K562 (cell line): ENCODE measurements around the gene SS18. TPM values are rescaled to one million over a fixed set of nuclear protein-coding genes. Genes with fewer than 3 reads are reported as not detected.

ENCODE experiments used
- ATAC-seq: fragments of 200-7000 bp; cut with Tn5 transposase; 3 replicates; pipeline ENCODE4 v1.9.1; 2020; ENCODE audit warnings: moderate library complexity
- BruUV-seq: library from RNA; stranded (reverse); fragments of 400-500 nt; replicated peaks from 2 replicates; lab custom pipeline; 2021; lab: Mats Ljungman, UMichigan
- CTCF ChIA-PET: fragments of 300-600 bp; formaldehyde crosslinking; extraction: SDS; loops from one replicate; lab custom pipeline; 2021; ENCODE audit warnings: low intra/inter-chr PET ratio; lab: Yijun Ruan, JAX
- POLR2A ChIA-PET: fragments of 300-600, 350-650 bp; sonication (Branson Sonifier 250); formaldehyde crosslinking; extraction: SDS; loops from one replicate; lab custom pipeline; 2021; ENCODE audit warnings: antibody characterized with exemption, inconsistent platforms; lab: Yijun Ruan, JAX
- DNase-seq, 4 experiments: peaks; one replicate each; pipeline versions ENCODE4 v3.0.0 to v3.0.0-alpha.2; 2011 to 2018; ENCODE audit warnings: low spot score in 3 of 4, mixed read lengths in 3 of 4; ENCODE audit errors: extremely low read depth in 1 of 4
- FAIRE-seq: peaks from 2 replicates; lab custom pipeline; 2011; peaks lifted over from hg19 to GRCh38; lab: Jason Lieb, UNC
- H2AFZ ChIP-seq: 2 replicates; pipeline ENCODE4 v1.6.0; 2011; ENCODE audit warnings: low read depth, low read length, control low read depth, inconsistent platforms
- H3K27ac ChIP-seq: fragments of 200-600 bp; 3 replicates; pipeline ENCODE4 v1.8.0; 2011; ENCODE audit warnings: low read depth, mild to moderate bottlenecking, control low read depth, inconsistent platforms, low read length, moderate library complexity, mixed read lengths; ENCODE audit errors: extremely low read depth
- H3K27me3 ChIP-seq, 2 experiments: fragments of 300-600 bp in 1 of 2; 2 replicates in 1 of 2; 3 replicates in 1 of 2; pipeline versions ENCODE4 v1.6.0 to v1.8.0; 2011; ENCODE audit warnings: inconsistent platforms in 2 of 2, low read length in 2 of 2, mild to moderate bottlenecking in 1 of 2, mixed read lengths in 1 of 2, moderate library complexity in 1 of 2; ENCODE audit not compliant: control insufficient read depth in 2 of 2, insufficient read depth in 2 of 2
- H3K36me3 ChIP-seq: fragments of 300-600 bp; 3 replicates; pipeline ENCODE4 v1.8.0; 2011; ENCODE audit warnings: mild to moderate bottlenecking, low read length, inconsistent platforms; ENCODE audit not compliant: control insufficient read depth, insufficient read depth
- H3K4me1 ChIP-seq, 2 experiments: fragments of 200-600 bp in 1 of 2; replicated peaks in 1 of 2; 2 replicates in 1 of 2; 3 replicates in 1 of 2; pipeline versions ENCODE4 v1.5.1 to v1.8.0; 2011; ENCODE audit warnings: inconsistent platforms in 2 of 2, low read length in 2 of 2, mild to moderate bottlenecking in 1 of 2, mixed read lengths in 1 of 2, moderate library complexity in 1 of 2; ENCODE audit not compliant: control insufficient read depth in 2 of 2, insufficient read depth in 2 of 2
- H3K4me2 ChIP-seq: 2 replicates; pipeline ENCODE4 v1.6.1; 2011; ENCODE audit warnings: low read length, control low read depth, inconsistent platforms, mixed read lengths; ENCODE audit not compliant: insufficient read depth
- H3K4me3 ChIP-seq: fragments of 200-600 bp; sonication (generic), shearing (Covaris generic); 2 replicates; pipeline ENCODE4 v1.5.1; 2016; ENCODE audit warnings: control low read depth, inconsistent platforms
- H3K79me2 ChIP-seq: fragments of 200-600 bp; 3 replicates; pipeline ENCODE4 v1.8.0; 2011; ENCODE audit warnings: low read length, inconsistent platforms; ENCODE audit not compliant: control insufficient read depth, insufficient read depth
- H3K9ac ChIP-seq, 2 experiments: 2 replicates each; pipeline versions ENCODE4 v1.6.0 to v1.6.1; 2011; ENCODE audit warnings: low read depth in 2 of 2, low read length in 2 of 2, control low read depth in 1 of 2, inconsistent platforms in 1 of 2, mild to moderate bottlenecking in 1 of 2, mixed read lengths in 1 of 2; ENCODE audit not compliant: insufficient read depth in 1 of 2
- H3K9me1 ChIP-seq: one replicate; pipeline ENCODE4 v1.6.0; 2011; ENCODE audit warnings: inconsistent platforms, mild to moderate bottlenecking, low read length, moderate library complexity; ENCODE audit not compliant: control insufficient read depth, insufficient read depth
- H3K9me3 ChIP-seq: replicated peaks from 2 replicates; pipeline ENCODE4 v1.5.1; 2011; ENCODE audit warnings: low read depth, low read length, inconsistent platforms; ENCODE audit not compliant: control insufficient read depth, insufficient read depth
- H4K20me1 ChIP-seq: replicated peaks from 2 replicates; pipeline ENCODE4 v1.6.1; 2011; ENCODE audit warnings: low read length, inconsistent platforms, mixed read lengths; ENCODE audit not compliant: control insufficient read depth, insufficient read depth
- C11orf30 ChIP-seq: fragments of 450-650 bp; IDR thresholded peaks from 2 replicates; pipeline ENCODE4 v1.6.1; 2016; ENCODE audit warnings: low read depth, mild to moderate bottlenecking
- CBFA2T3 ChIP-seq: fragments of 450-650 bp; IDR thresholded peaks from 2 replicates; pipeline ENCODE4 v1.6.1; 2017
- GABPA ChIP-seq: fragments of 200-800 bp; sonication (Bioruptor generic); conservative IDR thresholded peaks from 2 replicates; pipeline ENCODE4 v1.6.1; 2016; ENCODE audit warnings: low read depth, missing genetic modification characterization, missing compliant biosample characterization
- KDM4B ChIP-seq, 2 experiments: fragments of 450-650 bp in 1 of 2; sonication (generic) in 1 of 2; IDR thresholded peaks; 2 replicates each; pipeline ENCODE4 v1.6.1; 2016 to 2017; ENCODE audit warnings: borderline replicate concordance in 2 of 2, antibody characterized with exemption in 1 of 2, low read depth in 1 of 2, mild to moderate bottlenecking in 1 of 2
- KLF1 ChIP-seq: fragments of 450-650 bp; IDR thresholded peaks from 2 replicates; pipeline ENCODE4 v1.6.1; 2016; ENCODE audit warnings: missing genetic modification characterization, missing compliant biosample characterization
- MAFF ChIP-seq: IDR thresholded peaks from 2 replicates; pipeline ENCODE4 v1.6.1; 2012; ENCODE audit warnings: low read length, improper control_type of control experiment
- MAFG ChIP-seq: fragments of 450-650 bp; conservative IDR thresholded peaks from 2 replicates; pipeline ENCODE4 v1.6.1; 2016; ENCODE audit warnings: missing genetic modification characterization, missing compliant biosample characterization
- MAFK ChIP-seq: IDR thresholded peaks from 2 replicates; pipeline ENCODE4 v1.6.1; 2011; ENCODE audit warnings: low read length, improper control_type of control experiment
- MCM3 ChIP-seq: fragments of 450-650 bp; IDR thresholded peaks from 2 replicates; pipeline ENCODE4 v1.6.1; 2016
- MTF1 ChIP-seq: fragments of 250-450 bp; sonication (Bioruptor Pico); IDR thresholded peaks from 2 replicates; pipeline ENCODE4 v1.9.0; 2021; ENCODE audit warnings: moderate library complexity, mild to moderate bottlenecking, inconsistent platforms, borderline replicate concordance
- RFX5 ChIP-seq: IDR thresholded peaks from 2 replicates; pipeline ENCODE4 v1.6.1; 2011; ENCODE audit warnings: low read depth, mild to moderate bottlenecking, improper control_type of control experiment, low read length
- ZBTB12 ChIP-seq: fragments of 250-450 bp; sonication (Bioruptor Pico); IDR thresholded peaks from 2 replicates; pipeline ENCODE4 v1.4.0; 2020
- ZNF274 ChIP-seq: IDR thresholded peaks from 2 replicates; pipeline ENCODE4 v1.6.1; 2011; ENCODE audit warnings: low read depth, mild to moderate bottlenecking, low read length, moderate library complexity, borderline replicate concordance
- ZNF316 ChIP-seq: fragments of 450-650 bp; IDR thresholded peaks from 2 replicates; pipeline ENCODE4 v1.6.1; 2016
- ZNF583 ChIP-seq: fragments of 250-450 bp; sonication (Bioruptor Pico); IDR thresholded peaks from 2 replicates; pipeline ENCODE4 v1.4.0; 2020
- WGBS: fragments of 100-300 bp; shearing (Covaris generic); methylation state at CpG from one replicate; pipeline ENCODE4 v1.1.6; 2016; ENCODE audit warnings: low coverage, mixed read lengths; ENCODE audit not compliant: insufficient coverage; ENCODE audit errors: missing lambda C conversion rate; 5-methylcytosine and 5-hydroxymethylcytosine counted together
- in situ Hi-C: fragments of 300-500 bp; cut with MboI; formaldehyde crosslinking; loops from 4 replicates; pipeline ENCODE4 v1.15.0; 2018; ENCODE audit warnings: inconsistent platforms, mixed read lengths
- intact Hi-C: fragments of 100-400 bp; cut with micrococcal nuclease; formaldehyde crosslinking; loops from 2 replicates; pipeline ENCODE4 v1.14.2; 2022
- polyA plus RNA-seq, 8 experiments: library from polyadenylated mRNA; depleted of rRNA in 4 of 8; stranded (reverse) in 5 of 8; unstranded in 3 of 8; fragments of >200 nt; fragmentation: Nextera tagmentation in 2 of 8; fragmentation: Illumina TruSeq in 1 of 8; extraction: Ambion mirVana in 2 of 8; extraction: Trizol in 1 of 8; gene quantifications; 2 replicates each; pipeline versions ENCODE4 v1.2.1 to v1.2.3, GENCODE V29; 2011 to 2014; ENCODE audit warnings: inconsistent platforms in 1 of 8, missing spikeins in 1 of 8
- total RNA-seq, 7 experiments: library from RNA; depleted of rRNA in 6 of 7; stranded (reverse); fragments of >200 nt in 6 of 7; fragmentation: Illumina TruSeq in 2 of 7; extraction: Trizol in 2 of 7; gene quantifications; 2 replicates each; pipeline versions ENCODE4 v1.2.1 to v1.2.3, GENCODE V29; 2011 to 2021; ENCODE audit warnings: low replicate concordance in 1 of 7

Gene SS18
- total and polyA plus RNA-seq, 9 of the 15 experiments (the other 6 are each of a cell fraction or from before 2014, with no cell fraction given), result 30.9 to 190 (median 102) TPM

- TF ChIP-seq GABPA (tag), result no peak
- no peak for TF ChIP-seq ZBTB12
- no peak for TF ChIP-seq KLF1 (tag)
- TF ChIP-seq ZNF583 (CRISPR knock-in tag), result no peak
- no peak for TF ChIP-seq KDM4B (IDR thresholded peaks at IDR 0.05; ENCODE audit: borderline replicate concordance in 2 of 2, low read depth in 1 of 2)
- no peak for TF ChIP-seq RFX5
- no peak for TF ChIP-seq MCM3
- TF ChIP-seq CBFA2T3, result no peak
Observed at GRCh38 chr18:26008096-26008495, 82.3 kb downstream of the SS18 start (continued).

GRCh38 chr18:26005950-26006349, 84.5 kb downstream of the SS18 start:
- Histone ChIP-seq H2AFZ (no peak overlapping the region), H3K4me2 (no peak overlapping the region), H4K20me1 (no peaks in the 10 kb centered on the region), H3K27me3 (no peaks in the 10 kb centered on the region), H3K79me2 (no peaks in the 10 kb centered on the region), H3K4me3 (no peak overlapping the region), H3K4me1 (0 out of 5 replicates have a peak, but pooled peaks cover 0 to 4% of the 10 kb centered on the region in 2 experiments), H3K9ac (no peak overlapping the region), H3K27ac (no peak overlapping the region), H3K9me1 (no peaks in the 10 kb centered on the region), H3K9me3 (no peaks in the 10 kb centered on the region), H3K36me3 (no peaks in the 10 kb centered on the region; the same call in 2 of the 3 replicates)
- BruUV-seq, result no TSS peak
- no peak for ATAC-seq
- ChIA-PET POLR2A (no interaction called here), CTCF (no interaction called here)
- in situ Hi-C loops, result no loop called here
- WGBS, result 0% methylated on average over 1 of the region's 1 CpG
- DNase-seq, result no peak
- FAIRE-seq, result no peak
- TF ChIP-seq ZNF274, result no peak
- peak; percentile 83 for TF ChIP-seq C11orf30
- TF ChIP-seq MAFF, result peak; percentile 46; the same call in 1 of the 2 replicates
- TF ChIP-seq MTF1 (CRISPR knock-in tag), result no peak
- peak; percentile 92 for TF ChIP-seq ZNF316
- peak; percentile 22; the same call in 1 of the 2 replicates for TF ChIP-seq MAFK
- peak; percentile 75 for TF ChIP-seq MAFG (tag)
- intact Hi-C loops, result no loop called here
